ENCODE measurements around the gene HEMGN. TPM values are rescaled to one million over a fixed set of nuclear protein-coding genes. Genes with fewer than 3 reads are reported as not detected.
"Not testable (repeated sequence)": the region's sequence is repeated elsewhere in the genome, so short reads cannot be mapped to it uniquely, and the experiment has no call there.

The HEMGN gene
- total RNA-seq, 6 donors from 2014 or later, result 0.26 to 3.0 (median 0.51) TPM

DNA sequence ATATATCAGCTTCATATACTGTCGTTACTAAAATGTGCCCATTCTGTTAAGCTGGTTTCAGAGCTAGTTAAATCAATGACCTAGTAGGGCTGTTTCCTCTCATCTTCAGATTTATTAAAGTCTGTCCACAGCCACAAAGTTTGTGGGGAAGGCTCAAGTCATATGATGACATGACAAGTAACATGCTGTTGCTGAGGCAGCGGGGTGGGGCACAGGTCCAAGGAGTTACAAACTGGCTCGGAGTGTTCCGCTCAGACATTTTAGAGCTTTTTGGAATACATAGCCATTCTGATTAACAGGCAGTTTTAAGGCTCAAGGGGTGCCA lies 42.5 kb upstream of the HEMGN start:
- no peaks in the 10 kb centered on the region for H3K36me3 ChIP-seq
- no peak overlapping the region for H3K4me3 ChIP-seq
- no peak overlapping the region for H3K27ac ChIP-seq
- H3K4me1 ChIP-seq, result peaks cover 5 to 14% (median 10%) of the 10 kb centered on the region in 4 donors
- DNase-seq (no peak), ATAC-seq (ENCODE audit: low FRiP score in 2 of 2) (no peak)
- 81 to 82% methylated on average over 4 of the region's 4 CpGs for WGBS, 2 donors
- H3K27me3 ChIP-seq, result no peaks in the 10 kb centered on the region
- no peaks in the 10 kb centered on the region for H3K9me3 ChIP-seq
- TF ChIP-seq, protein P1, sequence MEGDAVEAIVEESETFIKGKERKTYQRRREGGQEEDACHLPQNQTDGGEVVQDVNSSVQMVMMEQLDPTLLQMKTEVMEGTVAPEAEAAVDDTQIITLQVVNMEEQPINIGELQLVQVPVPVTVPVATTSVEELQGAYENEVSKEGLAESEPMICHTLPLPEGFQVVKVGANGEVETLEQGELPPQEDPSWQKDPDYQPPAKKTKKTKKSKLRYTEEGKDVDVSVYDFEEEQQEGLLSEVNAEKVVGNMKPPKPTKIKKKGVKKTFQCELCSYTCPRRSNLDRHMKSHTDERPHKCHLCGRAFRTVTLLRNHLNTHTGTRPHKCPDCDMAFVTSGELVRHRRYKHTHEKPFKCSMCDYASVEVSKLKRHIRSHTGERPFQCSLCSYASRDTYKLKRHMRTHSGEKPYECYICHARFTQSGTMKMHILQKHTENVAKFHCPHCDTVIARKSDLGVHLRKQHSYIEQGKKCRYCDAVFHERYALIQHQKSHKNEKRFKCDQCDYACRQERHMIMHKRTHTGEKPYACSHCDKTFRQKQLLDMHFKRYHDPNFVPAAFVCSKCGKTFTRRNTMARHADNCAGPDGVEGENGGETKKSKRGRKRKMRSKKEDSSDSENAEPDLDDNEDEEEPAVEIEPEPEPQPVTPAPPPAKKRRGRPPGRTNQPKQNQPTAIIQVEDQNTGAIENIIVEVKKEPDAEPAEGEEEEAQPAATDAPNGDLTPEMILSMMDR (IDR thresholded peaks at IDR 0.05), result no peak
- TF ChIP-seq POLR2A (IDR thresholded peaks at IDR 0.05) (no peak), POLR2AphosphoS5 (IDR thresholded peaks at IDR 0.05) (no peak), EP300 (IDR thresholded peaks at IDR 0.05) (no peak)

- Histone ChIP-seq H3K4me1 (peaks cover 4 to 9% (median 7%) of the 10 kb centered on the region in 4 donors), H3K36me3 (no peaks in the 10 kb centered on the region), H3K27ac (no peak overlapping the region), H3K9me3 (no peaks in the 10 kb centered on the region), H3K4me3 (no peak overlapping the region), H3K27me3 (no peaks in the 10 kb centered on the region)
- 77 to 78% methylated on average over 7 of the region's 7 CpGs for WGBS, 2 donors
- TF ChIP-seq, protein P1 (IDR thresholded peaks at IDR 0.05), result no peak
- TF ChIP-seq EP300 (IDR thresholded peaks at IDR 0.05) (no peak), POLR2AphosphoS5 (IDR thresholded peaks at IDR 0.05) (no peak), POLR2A (IDR thresholded peaks at IDR 0.05) (no peak)
- no peak for DNase-seq
- ATAC-seq (ENCODE audit: low FRiP score in 2 of 2), result no peak
These were observed 42.0 kb upstream of the HEMGN start for GRCh38 chr9:97979788-97980478.

DNA sequence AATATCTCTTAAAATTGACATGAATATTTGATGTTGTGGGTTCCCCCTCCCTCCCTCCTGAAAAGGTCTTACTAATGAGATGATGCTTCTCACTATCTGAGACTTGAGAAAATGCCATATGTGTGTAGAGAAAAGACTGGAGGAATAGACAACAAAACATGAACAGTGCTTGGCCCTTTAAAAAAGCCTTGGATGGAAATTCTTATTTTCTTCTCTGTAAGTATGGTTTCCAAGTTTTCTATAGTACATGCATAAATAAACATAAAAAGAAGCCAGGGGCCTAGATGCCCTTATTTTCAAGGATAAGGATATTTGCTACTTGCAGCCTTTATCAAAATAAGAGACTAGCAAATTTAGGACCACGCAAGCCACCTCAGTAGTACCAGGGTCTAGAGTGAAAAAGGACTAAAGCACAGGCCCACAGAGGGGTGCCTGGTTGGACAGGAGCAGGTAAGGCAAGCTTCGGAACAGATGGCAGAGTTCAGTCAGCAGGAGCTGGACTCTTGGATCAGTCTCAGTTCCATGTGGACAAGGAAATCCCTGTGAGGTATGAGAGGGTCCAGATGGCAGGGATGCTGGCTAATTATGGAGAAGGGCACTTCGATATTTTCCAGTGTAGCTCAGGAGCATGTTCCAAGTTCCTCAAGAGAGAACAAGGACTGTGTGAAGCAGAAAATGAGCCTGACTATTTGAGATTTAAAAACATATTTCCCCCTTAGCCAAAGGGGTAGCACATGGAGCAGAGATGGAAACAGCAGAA lies 40.6 kb upstream of the HEMGN start:
- ATAC-seq (ENCODE audit: low FRiP score in 2 of 2), result no peak
- no peak for TF ChIP-seq POLR2A (IDR thresholded peaks at IDR 0.05)
- TF ChIP-seq POLR2AphosphoS5 (IDR thresholded peaks at IDR 0.05), result no peak
- no peak for TF ChIP-seq EP300 (IDR thresholded peaks at IDR 0.05)
- TF ChIP-seq, protein P1 (IDR thresholded peaks at IDR 0.05), result no peak
- 87 to 92% methylated on average over 3 of the region's 3 CpGs for WGBS, 2 donors

GRCh38 chr9:97976633-97977032 lies 38.7 kb upstream of the HEMGN start:
- not testable (repeated sequence) for H3K4me3 ChIP-seq; H3K36me3 ChIP-seq; H3K4me1 ChIP-seq; H3K9me3 ChIP-seq; H3K27me3 ChIP-seq; ATAC-seq (ENCODE audit: low FRiP score in 2 of 2); DNase-seq; H3K27ac ChIP-seq
- WGBS, 2 donors, result 91 to 96% methylated on average over 10 of the region's 10 CpGs

More for the DNA sequence above, 40.6 kb upstream of the HEMGN start:
- Histone ChIP-seq H3K27ac (no peak overlapping the region), H3K4me1 (peaks cover 4 to 8% (median 6%) of the 10 kb centered on the region in 4 donors), H3K27me3 (no peaks in the 10 kb centered on the region), H3K36me3 (no peaks in the 10 kb centered on the region), H3K4me3 (no peak overlapping the region), H3K9me3 (peaks cover 0 to 3% (median 0%) of the 10 kb centered on the region in 4 donors)
- no peak for DNase-seq

DNA sequence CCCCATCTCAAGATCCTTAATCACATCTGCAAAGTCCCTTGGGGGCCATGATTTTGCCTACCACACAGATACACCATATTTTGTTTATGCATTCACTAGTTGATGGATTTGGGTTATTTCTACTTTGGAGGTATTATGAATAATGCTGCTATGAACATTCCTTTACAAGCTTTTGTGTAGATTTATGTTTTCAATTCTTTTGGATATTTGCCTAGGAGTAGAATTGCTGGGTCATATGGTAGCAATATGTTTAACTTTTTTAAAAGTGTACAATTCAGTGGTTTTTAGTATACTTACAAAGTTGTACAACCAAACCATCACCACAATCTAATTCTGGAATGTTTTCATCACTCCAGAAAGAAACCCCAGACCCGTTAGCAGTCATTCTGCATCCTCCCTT lies 37.4 kb upstream of the HEMGN start:
- H3K4me3 ChIP-seq, result no peak overlapping the region
- DNase-seq (no peak), ATAC-seq (ENCODE audit: low FRiP score in 2 of 2) (no peak)
- TF ChIP-seq, protein P1 (IDR thresholded peaks at IDR 0.05), result no peak
- TF ChIP-seq EP300 (IDR thresholded peaks at IDR 0.05), result no peak
- no peak for TF ChIP-seq POLR2A (IDR thresholded peaks at IDR 0.05)
- TF ChIP-seq POLR2AphosphoS5 (IDR thresholded peaks at IDR 0.05), result no peak
- no peaks in the 10 kb centered on the region for H3K4me1 ChIP-seq
- peaks cover 0 to 3% (median 0%) of the 10 kb centered on the region in 4 donors for H3K9me3 ChIP-seq
- H3K27me3 ChIP-seq, result no peaks in the 10 kb centered on the region
- WGBS, 2 donors, result 68 to 72% methylated on average over 1 of the region's 1 CpG
- H3K27ac ChIP-seq, result no peak overlapping the region
- H3K36me3 ChIP-seq, result no peaks in the 10 kb centered on the region

Data from upper lobe of left lung (tissue), 6 donors.